T-cell (primary cell): ENCODE results near the gene TSC22D1. TPM values are rescaled to one million over a fixed set of nuclear protein-coding genes. Genes with fewer than 3 reads are reported as not detected.

Experiments used
- ATAC-seq, 4 experiments: fragments of 200-7000 bp in 3 of 4; fragments of 150-1000 bp in 1 of 4; cut with Tn5 transposase; replicated peaks in 1 of 4; 1 replicate in 3 of 4; 2 replicates in 1 of 4; pipeline ENCODE4 v1.10.0; 2021; ENCODE audit warnings: moderate library complexity in 3 of 4, mild to moderate bottlenecking in 2 of 4, moderate number of reproducible peaks in 1 of 4
- CTCF ChIA-PET, 2 donors: fragments of 300-600 bp; sonication (Branson Sonifier 250); formaldehyde crosslinking; loops; one replicate each; lab custom pipeline; 2022; ENCODE audit warnings: antibody characterized with exemption in 2 of 2; lab: Charles Lee
- POLR2A ChIA-PET, 2 donors: fragments of 300-600 bp; sonication (Branson Sonifier 250); formaldehyde crosslinking; loops; one replicate each; lab custom pipeline; 2022; ENCODE audit warnings: antibody characterized with exemption in 2 of 2; lab: Charles Lee
- DNase-seq, 35 experiments: peaks; one replicate each; pipeline versions ENCODE4 v3.0.0 to v3.0.0-alpha.2; 2013 to 2023
- H3K27ac ChIP-seq: one replicate; pipeline ENCODE4 v1.5.1; 2013; ENCODE audit warnings: low read length
- H3K27me3 ChIP-seq, 2 experiments: replicated peaks in 1 of 2; 1 replicate in 1 of 2; 2 replicates in 1 of 2; pipeline versions ENCODE4 v1.6.1 to v1.7.0; 2013; ENCODE audit warnings: low read length in 1 of 2, mixed read lengths in 1 of 2; ENCODE audit not compliant: control insufficient read depth in 2 of 2, insufficient read depth in 2 of 2; ENCODE audit errors: extremely low read depth in 1 of 2
- H3K36me3 ChIP-seq, 2 donors: 1 replicate in 1 of 2; 2 replicates in 1 of 2; pipeline versions ENCODE4 v1.6.1 to v1.7.0; 2013; ENCODE audit warnings: low read length in 1 of 2; ENCODE audit not compliant: control insufficient read depth in 2 of 2, insufficient read depth in 1 of 2; ENCODE audit errors: extremely low read depth in 1 of 2
- H3K4me1 ChIP-seq, 2 experiments: 1 replicate in 1 of 2; 2 replicates in 1 of 2; pipeline versions ENCODE4 v1.6.1 to v1.7.0; 2013; ENCODE audit warnings: low read length in 2 of 2, mixed read lengths in 1 of 2; ENCODE audit not compliant: insufficient read depth in 2 of 2, control insufficient read depth in 1 of 2; ENCODE audit errors: extremely low read depth in 1 of 2
- H3K4me3 ChIP-seq, 2 donors: 1 replicate in 1 of 2; 2 replicates in 1 of 2; pipeline versions ENCODE4 v1.5.1 to v1.7.0; 2013; ENCODE audit warnings: mild to moderate bottlenecking in 2 of 2, low read length in 1 of 2, moderate library complexity in 1 of 2; ENCODE audit not compliant: control insufficient read depth in 1 of 2; ENCODE audit errors: extremely low read depth in 1 of 2
- H3K9me3 ChIP-seq: 2 replicates; pipeline ENCODE4 v1.7.0; 2013
- H3K27ac Mint-ChIP-seq, 2 donors: one replicate each; pipeline ENCODE4 v1.8.0; 2020 to 2021; ENCODE audit warnings: mild to moderate bottlenecking in 2 of 2, mixed read lengths in 2 of 2
- H3K27me3 Mint-ChIP-seq, 2 donors: one replicate each; pipeline ENCODE4 v1.8.0; 2021 to 2022; ENCODE audit warnings: mixed read lengths in 2 of 2
- H3K36me3 Mint-ChIP-seq: one replicate; pipeline ENCODE4 v1.8.0; 2021; ENCODE audit warnings: mixed read lengths
- H3K4me1 Mint-ChIP-seq, 3 donors: one replicate each; pipeline ENCODE4 v1.8.0; 2020 to 2022; ENCODE audit warnings: mixed read lengths in 3 of 3, mild to moderate bottlenecking in 1 of 3
- H3K4me3 Mint-ChIP-seq, 3 donors: one replicate each; pipeline ENCODE4 v1.8.0; 2020 to 2022; ENCODE audit warnings: mild to moderate bottlenecking in 3 of 3, mixed read lengths in 3 of 3, moderate library complexity in 3 of 3
- H3K9me3 Mint-ChIP-seq, 3 donors: one replicate each; pipeline ENCODE4 v1.8.0; 2020 to 2022; ENCODE audit warnings: mixed read lengths in 3 of 3
- WGBS: methylation state at CpG from one replicate; pipeline ENCODE4 v1.1.5; 2013; ENCODE audit warnings: missing lambda C conversion rate; ENCODE audit not compliant: insufficient coverage; 5-methylcytosine and 5-hydroxymethylcytosine counted together
- total RNA-seq, 35 experiments: library from RNA in 6 of 35; stranded (reverse) in 6 of 35; fragments of 120-200 nt in 1 of 35; gene quantifications; one replicate each; pipeline versions ENCODE4 v1.2.1 to v1.2.4 and lab custom pipeline; 2013 to 2026

Gene TSC22D1
- total RNA-seq, 5 donors from 2014 or later (not counting 1 experiment from before 2014, with no cell fraction given): 32.5 to 40.4 (median 36.4) TPM

DNA sequence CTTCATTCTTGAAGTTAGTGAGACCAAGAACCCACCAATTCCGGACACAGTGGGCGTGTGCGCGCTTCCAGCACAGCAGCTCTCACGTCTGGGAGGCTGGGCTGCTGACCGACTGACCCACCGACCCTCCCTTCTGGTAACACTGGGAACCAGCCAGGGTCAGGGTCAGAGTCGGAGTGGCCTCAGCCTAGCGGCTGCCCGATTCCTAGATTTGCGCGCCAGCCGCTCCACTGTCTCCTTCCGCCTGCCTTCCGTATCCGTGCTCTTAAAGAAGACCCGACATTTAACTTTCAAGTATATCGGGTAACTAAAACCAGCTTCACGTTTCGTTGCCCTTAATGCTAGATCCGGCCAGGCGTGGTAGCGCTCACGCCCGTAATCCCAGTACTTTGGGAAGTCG lies 161.4 kb downstream of the TSC22D1 start:
- Histone ChIP-seq H3K27ac (no peak overlapping the region), H3K4me3 (no peak overlapping the region), H3K27me3 (peaks cover 0 to 3% of the 10 kb centered on the region in 2 experiments), H3K36me3 (no peaks in the 10 kb centered on the region), H3K9me3 (no peaks in the 10 kb centered on the region), H3K4me1 (no peaks in the 10 kb centered on the region)
- DNase-seq (no peak), ATAC-seq (no peak)
- Mint-ChIP-seq H3K4me3 (peak overlapping the region in 1 of 3 donors; percentile 25), H3K4me1 (peaks cover 0 to 5% (median 4%) of the 10 kb centered on the region in 3 donors), H3K36me3 (no peaks in the 10 kb centered on the region), H3K27me3 (peaks cover 0 to 3% of the 10 kb centered on the region in 2 donors), H3K9me3 (no peaks in the 10 kb centered on the region), H3K27ac (no peak overlapping the region)
- ChIA-PET CTCF (no interaction called here), POLR2A (no interaction called here)
- 94% methylated on average over 26 of the region's 26 CpGs for WGBS

DNA sequence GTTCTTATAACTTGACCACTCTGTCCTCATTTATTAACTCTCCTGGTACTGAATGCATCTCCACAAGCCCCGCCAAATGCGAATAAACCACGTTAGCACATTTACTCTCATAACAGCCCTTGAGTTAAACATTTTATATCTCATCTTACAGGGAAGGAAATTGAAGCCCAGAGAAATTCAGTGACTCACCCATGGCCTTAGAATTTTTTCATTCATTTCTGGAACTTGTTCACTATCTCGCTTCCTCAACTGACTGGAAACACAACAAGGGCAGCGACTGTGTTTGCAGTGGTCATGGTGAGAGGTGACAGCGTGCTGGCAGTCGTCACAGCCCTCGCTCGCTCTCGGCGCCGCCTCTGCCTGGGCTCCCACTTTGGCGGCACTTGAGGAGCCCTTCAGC lies 163.0 kb downstream of the TSC22D1 start:
- 93% methylated on average over 7 of the region's 13 CpGs for WGBS
- DNase-seq: no peak
- Mint-ChIP-seq H3K36me3 (no peaks in the 10 kb centered on the region), H3K27ac (no peak overlapping the region), H3K4me3 (no peak overlapping the region), H3K9me3 (no peaks in the 10 kb centered on the region), H3K4me1 (peaks cover 0 to 5% (median 4%) of the 10 kb centered on the region in 3 donors), H3K27me3 (peaks cover 3 to 10% of the 10 kb centered on the region in 2 donors)
- Histone ChIP-seq H3K4me1 (no peaks in the 10 kb centered on the region), H3K36me3 (no peaks in the 10 kb centered on the region), H3K27ac (no peak overlapping the region), H3K27me3 (peaks cover 0 to 7% of the 10 kb centered on the region in 2 experiments), H3K4me3 (no peak overlapping the region), H3K9me3 (no peaks in the 10 kb centered on the region)
- no peak for ATAC-seq
- CTCF ChIA-PET: no interaction called here
- POLR2A ChIA-PET: no interaction called here

DNA sequence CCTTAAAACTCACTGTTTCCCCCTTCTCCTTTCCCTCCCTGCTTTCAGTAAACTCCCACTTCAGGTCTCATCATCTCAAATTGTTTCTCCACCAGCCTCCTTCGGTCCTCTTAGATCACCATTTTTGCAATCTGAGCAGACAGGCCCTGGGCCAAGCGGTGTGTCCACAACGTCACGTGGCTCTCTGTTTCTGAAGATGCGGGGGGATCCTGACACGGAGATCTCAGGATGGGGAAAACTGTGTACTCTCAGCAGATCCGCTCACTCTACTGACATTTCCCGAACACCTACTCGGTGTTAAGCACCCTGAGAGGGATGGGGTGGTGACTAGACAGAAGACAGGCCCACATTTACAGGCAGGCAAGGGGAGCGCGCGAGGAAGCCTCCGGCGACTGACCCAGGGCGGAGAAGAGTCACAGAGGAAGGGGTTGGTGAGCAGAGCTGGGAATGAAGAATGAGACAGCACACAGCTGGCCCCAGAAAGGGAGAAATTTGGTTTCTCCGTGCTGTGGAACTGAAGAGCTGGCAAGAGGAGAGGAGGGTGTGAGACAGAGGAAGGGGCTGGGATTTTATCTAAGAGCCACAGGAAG lies 163.7 kb downstream of the TSC22D1 start:
- no peaks in the 10 kb centered on the region for H3K9me3 ChIP-seq
- Mint-ChIP-seq H3K27ac (no peak overlapping the region), H3K9me3 (no peaks in the 10 kb centered on the region), H3K27me3 (peaks cover 3 to 10% of the 10 kb centered on the region in 2 donors), H3K4me1 (peaks cover 0 to 5% (median 4%) of the 10 kb centered on the region in 3 donors), H3K36me3 (no peaks in the 10 kb centered on the region), H3K4me3 (no peak overlapping the region)
- DNase-seq (no peak), ATAC-seq (no peak)
- H3K4me3 ChIP-seq: no peak overlapping the region
- no peaks in the 10 kb centered on the region for H3K36me3 ChIP-seq
- 96% methylated on average over 15 of the region's 16 CpGs for WGBS
- CTCF ChIA-PET: no interaction called here
- H3K27ac ChIP-seq: no peak overlapping the region
- peaks cover 0 to 10% of the 10 kb centered on the region in 2 experiments for H3K27me3 ChIP-seq
- POLR2A ChIA-PET: no interaction called here
- H3K4me1 ChIP-seq: no peaks in the 10 kb centered on the region

DNA sequence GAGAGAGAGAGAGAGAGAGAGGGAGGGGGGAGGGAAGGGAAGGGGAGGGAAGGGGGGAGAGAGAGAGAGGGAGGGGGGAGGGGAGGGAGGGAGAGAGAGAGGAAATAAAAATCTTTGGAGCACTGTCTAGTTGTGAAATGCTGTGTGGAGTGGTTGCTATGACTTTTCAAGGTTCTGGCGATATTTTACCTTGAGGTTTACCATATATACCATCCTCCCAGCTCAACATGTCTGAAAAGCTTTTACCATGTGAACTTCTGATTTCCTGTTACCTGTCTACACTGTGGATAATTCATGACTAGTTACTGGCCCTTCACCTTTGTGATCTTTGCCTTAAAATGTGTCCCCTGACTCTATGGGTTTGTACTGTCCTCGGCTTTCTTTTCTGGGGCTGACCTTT lies 164.3 kb downstream of the TSC22D1 start:
- H3K27ac ChIP-seq: no peak overlapping the region
- Mint-ChIP-seq H3K4me3 (no peak overlapping the region), H3K9me3 (no peaks in the 10 kb centered on the region), H3K27me3 (peaks cover 8 to 10% of the 10 kb centered on the region in 2 donors), H3K27ac (no peak overlapping the region), H3K4me1 (peaks cover 0 to 5% (median 4%) of the 10 kb centered on the region in 3 donors), H3K36me3 (no peaks in the 10 kb centered on the region)
- CTCF ChIA-PET: no interaction called here
- no peak for ATAC-seq
- H3K4me1 ChIP-seq: no peaks in the 10 kb centered on the region
- no peaks in the 10 kb centered on the region for H3K36me3 ChIP-seq
- POLR2A ChIA-PET: interaction anchor here in 1 of 2 donors (0.6 kb wide), 1 partner anchor 17 kb away, joined by 8 read pairs; no protein-coding TSS in a partner anchor
- WGBS: 40% methylated on average over 1 of the region's 2 CpGs
- no peak overlapping the region for H3K4me3 ChIP-seq
- H3K27me3 ChIP-seq: peaks cover 0 to 8% of the 10 kb centered on the region in 2 experiments
- no peaks in the 10 kb centered on the region for H3K9me3 ChIP-seq
- DNase-seq: no peak

DNA sequence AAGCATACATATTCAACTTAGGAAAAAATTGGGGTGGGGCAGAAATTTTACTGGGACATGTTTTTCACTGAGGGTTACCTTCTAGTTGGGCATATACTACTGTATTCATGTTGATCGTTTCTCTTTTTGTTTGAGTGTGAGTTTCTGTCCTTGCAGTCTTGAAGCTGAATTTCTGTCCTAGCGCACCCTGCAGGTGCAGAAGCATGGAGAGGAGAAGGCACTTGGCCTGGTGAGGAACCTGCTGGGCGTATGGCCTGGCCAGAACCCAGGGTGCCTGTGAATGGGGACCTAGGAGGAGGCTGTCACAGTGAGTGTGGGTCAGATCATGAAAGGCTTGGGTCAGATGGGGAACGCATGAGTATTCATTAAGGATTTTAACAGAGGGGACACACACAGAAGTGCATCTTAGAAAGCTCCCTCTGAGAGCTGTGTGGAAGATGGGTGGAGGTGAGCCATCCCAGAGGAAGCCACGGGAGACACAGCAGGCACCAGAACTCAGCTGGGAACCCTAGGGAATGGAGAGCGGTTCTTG lies 165.7 kb downstream of the TSC22D1 start:
- no peak overlapping the region for H3K4me3 Mint-ChIP-seq
- ChIA-PET POLR2A (no interaction called here), CTCF (no interaction called here)
- Histone ChIP-seq H3K4me1 (no peaks in the 10 kb centered on the region), H3K9me3 (no peaks in the 10 kb centered on the region), H3K27me3 (peaks cover 0 to 14% of the 10 kb centered on the region in 2 experiments), H3K27ac (no peak overlapping the region), H3K4me3 (no peak overlapping the region), H3K36me3 (no peaks in the 10 kb centered on the region)
- H3K27me3 Mint-ChIP-seq: peaks cover 8 to 14% of the 10 kb centered on the region in 2 donors
- H3K27ac Mint-ChIP-seq: no peak overlapping the region
- no peaks in the 10 kb centered on the region for H3K36me3 Mint-ChIP-seq
- DNase-seq: peak in 1 of 35 experiments; percentile 4
- H3K9me3 Mint-ChIP-seq: no peaks in the 10 kb centered on the region
- H3K4me1 Mint-ChIP-seq: peaks cover 0 to 5% (median 4%) of the 10 kb centered on the region in 3 donors
- WGBS: 74% methylated on average over 5 of the region's 6 CpGs
- ATAC-seq: no peak

DNA sequence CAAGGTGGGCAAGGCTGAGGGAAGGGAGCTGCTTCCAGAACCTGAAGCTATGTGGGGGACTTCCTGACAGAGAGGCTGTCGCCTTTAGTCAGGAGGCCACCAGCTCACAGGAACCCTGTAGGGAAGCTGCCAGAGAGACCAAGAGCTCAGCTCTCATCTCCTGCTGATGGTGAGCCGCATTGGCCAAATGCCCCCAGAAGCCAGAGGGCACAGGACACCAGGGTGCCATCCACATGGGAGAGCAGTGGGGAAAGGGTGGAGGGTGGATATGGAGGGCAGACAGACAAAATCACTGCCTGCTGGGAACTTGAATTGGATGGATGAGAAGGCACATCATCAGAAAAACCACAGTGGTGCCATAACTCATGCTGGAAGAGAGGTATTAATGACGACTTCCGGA lies 166.5 kb downstream of the TSC22D1 start:
- ATAC-seq (no peak), DNase-seq (no peak)
- Histone ChIP-seq H3K27ac (no peak overlapping the region), H3K4me1 (no peaks in the 10 kb centered on the region), H3K9me3 (no peaks in the 10 kb centered on the region), H3K27me3 (peaks cover 0 to 16% of the 10 kb centered on the region in 2 experiments), H3K4me3 (no peak overlapping the region), H3K36me3 (no peaks in the 10 kb centered on the region)
- ChIA-PET CTCF (no interaction called here), POLR2A (no interaction called here)
- peaks cover 8 to 14% of the 10 kb centered on the region in 2 donors for H3K27me3 Mint-ChIP-seq
- H3K9me3 Mint-ChIP-seq: no peaks in the 10 kb centered on the region
- WGBS: 89% methylated on average over 3 of the region's 4 CpGs
- no peaks in the 10 kb centered on the region for H3K36me3 Mint-ChIP-seq
- peaks cover 0 to 5% (median 4%) of the 10 kb centered on the region in 3 donors for H3K4me1 Mint-ChIP-seq
- no peak overlapping the region for H3K4me3 Mint-ChIP-seq
- H3K27ac Mint-ChIP-seq: no peak overlapping the region
